Hematopoietic multipotent progenitor cell (in vitro differentiated cells): ENCODE results near the gene OR5C1. TPM values are rescaled to one million over a fixed set of nuclear protein-coding genes. Genes with fewer than 3 reads are reported as not detected.

Experiments used
- total RNA-seq: library from RNA; depleted of rRNA; stranded (reverse); fragments of >200 nt; gene quantifications from one replicate; pipeline ENCODE4 v1.2.3, GENCODE V29; 2012

OR5C1 gene
- total RNA-seq, 1 donor, result not detected

Other genes with a start within 250 kb of the OR5C1 start
- 0.27 TPM for gene OR1N2, start 235.8 kb upstream of the OR5C1 start, total RNA-seq
- gene OR1L8, start 205.5 kb upstream of the OR5C1 start, total RNA-seq, result 0.27 TPM
- gene OR1Q1, start 174.2 kb upstream of the OR5C1 start, total RNA-seq, result under 0.01 TPM
- gene OR1B1, start 131.3 kb upstream of the OR5C1 start, total RNA-seq, result 0.27 TPM
- not detected for gene OR1L1, start 127.2 kb upstream of the OR5C1 start, total RNA-seq
- gene OR1L3, start 113.8 kb upstream of the OR5C1 start, total RNA-seq, result not detected
- not detected for gene OR1L4, start 64.9 kb upstream of the OR5C1 start, total RNA-seq
- not detected for gene OR1L6, start 46.6 kb upstream of the OR5C1 start, total RNA-seq
- gene OR1K1, start 11.2 kb downstream of the OR5C1 start, total RNA-seq, result not detected
- 20.5 TPM for gene PDCL, start 39.7 kb downstream of the OR5C1 start, total RNA-seq
- gene RC3H2, start 116.4 kb downstream of the OR5C1 start, total RNA-seq, result 32.6 TPM
- gene ZBTB6, start 124.4 kb downstream of the OR5C1 start, total RNA-seq, result 3.5 TPM
- 7.0 TPM for gene ZBTB26, start 142.6 kb downstream of the OR5C1 start, total RNA-seq
- 50.9 TPM for gene RABGAP1, start 152.1 kb downstream of the OR5C1 start, total RNA-seq
- 12.1 TPM for gene GPR21, start 244.7 kb downstream of the OR5C1 start, total RNA-seq